HG02852 (cell line): ENCODE results near the gene PLSCR1.
"Not testable (repeated sequence)": the region's sequence is repeated elsewhere in the genome, so short reads cannot be mapped to it uniquely, and the experiment has no call there.

Experiments used
- ATAC-seq: cut with Tn5 transposase; IDR thresholded peaks from one replicate; pipeline ENCODE4 v1.9.1; 2021; ENCODE audit warnings: mild to moderate bottlenecking, moderate library complexity; ENCODE audit not compliant: unreplicated experiment

PLSCR1 gene

DNA sequence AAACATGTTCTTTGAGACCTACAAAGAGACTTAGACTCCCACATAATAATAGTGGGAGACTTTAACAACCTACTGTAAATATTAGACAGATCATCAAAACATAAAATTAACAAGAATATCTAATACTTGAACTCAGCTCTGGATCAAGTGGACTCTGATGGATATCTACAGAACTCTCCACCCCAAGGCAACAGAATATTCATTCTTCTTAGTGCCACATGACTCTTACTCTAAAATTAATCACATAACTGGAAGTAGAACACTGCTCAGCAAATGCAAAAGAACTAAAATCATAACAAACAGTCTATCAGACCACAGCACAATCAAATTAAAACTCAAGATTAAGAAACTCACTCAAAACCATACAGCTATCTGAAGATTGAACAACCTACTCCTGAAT is 59.1 kb downstream of the PLSCR1 start:
- no peak for ATAC-seq

GRCh38 chr3:146476094-146476740 is 68.2 kb downstream of the PLSCR1 start:
- no peak for ATAC-seq

- not testable (repeated sequence) for ATAC-seq
These were observed 69.4 kb downstream of the PLSCR1 start for GRCh38 chr3:146474976-146475375.

GRCh38 chr3:146473726-146474125 is 70.7 kb downstream of the PLSCR1 start:
- no peak for ATAC-seq

DNA sequence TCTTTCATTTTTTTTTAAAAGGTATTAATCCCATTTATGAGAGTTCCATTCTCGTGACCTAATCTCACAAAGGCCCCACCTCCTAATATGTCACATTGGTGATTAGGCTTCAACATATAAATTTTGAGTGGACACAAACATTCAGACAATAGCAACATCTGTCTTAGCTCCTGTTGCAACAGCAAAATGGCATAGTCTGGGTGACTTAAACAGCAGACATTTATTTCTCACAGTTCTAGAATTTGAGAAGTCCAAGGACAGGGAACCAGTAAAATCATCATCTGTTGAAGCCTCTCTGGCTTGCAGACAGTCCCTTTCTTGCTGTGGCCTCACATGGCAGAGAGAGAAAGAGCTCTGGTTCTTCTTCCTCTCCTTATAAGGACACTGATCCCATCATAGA is 71.8 kb downstream of the PLSCR1 start:
- ATAC-seq: no peak

- no peak for ATAC-seq
These were observed 73.4 kb downstream of the PLSCR1 start for GRCh38 chr3:146471012-146471411.

DNA sequence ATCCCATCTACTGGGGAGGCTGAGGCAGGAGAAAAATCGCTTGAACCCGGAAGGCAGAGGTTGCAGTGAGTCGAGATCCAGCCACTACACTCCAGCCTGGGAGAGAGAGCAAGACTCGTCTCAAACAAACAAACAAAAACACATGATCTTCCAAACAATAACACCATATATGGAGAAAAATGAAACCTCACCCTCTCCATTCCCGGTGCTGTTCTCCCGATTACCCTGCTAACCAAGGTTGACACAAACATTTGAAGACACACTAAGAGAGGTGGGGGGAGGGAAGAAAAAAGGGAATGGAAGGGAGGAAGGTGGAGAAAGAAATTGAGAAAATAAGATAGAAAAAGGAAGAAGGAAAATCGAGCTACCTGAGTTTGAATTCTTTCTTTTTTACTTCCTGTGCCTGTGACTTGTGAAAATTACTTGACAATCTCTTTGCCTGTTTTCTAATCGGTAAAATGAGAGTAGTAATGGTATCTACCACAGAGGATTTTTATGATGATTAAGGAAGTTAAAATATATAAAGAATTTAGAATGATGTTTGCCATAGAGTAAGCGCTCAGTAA is 73.9 kb downstream of the PLSCR1 start:
- ATAC-seq: no peak

- peak; percentile 98 for ATAC-seq
These were observed 75.0 kb downstream of the PLSCR1 start, which contains the start of gene PLSCR2 for GRCh38 chr3:146469150-146470017. Gene PLSCR2 (minus strand): TSS chr3:146469561. CDS start chr3:146459904, 9,657 bp downstream.

DNA sequence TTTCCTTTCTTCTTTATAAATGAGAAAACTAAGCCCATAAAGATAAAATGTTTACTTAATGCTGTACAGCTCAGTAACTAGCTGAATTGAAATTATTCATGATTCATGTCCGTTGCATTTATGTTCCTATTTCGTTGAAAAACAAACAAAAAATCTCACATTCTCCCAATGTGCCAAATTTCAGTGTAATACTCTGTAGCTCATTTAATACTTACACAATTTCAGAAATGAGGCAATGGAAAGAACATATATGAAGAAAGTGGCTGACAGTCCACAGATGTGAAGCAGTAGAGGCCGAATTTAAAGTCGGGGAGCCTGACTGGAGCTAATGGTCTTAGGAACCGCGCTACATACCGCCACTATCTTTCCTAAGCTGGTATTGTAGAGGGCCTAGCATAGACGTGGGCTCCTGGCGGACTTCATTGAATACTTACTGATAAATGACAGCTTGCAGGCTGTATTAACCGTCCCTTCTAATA is 75.7 kb downstream of the PLSCR1 start:
- no peak for ATAC-seq

- ATAC-seq: no peak
These were observed 76.2 kb downstream of the PLSCR1 start for GRCh38 chr3:146468234-146468633.

GRCh38 chr3:146466604-146467003 is 77.8 kb downstream of the PLSCR1 start:
- ATAC-seq: no peak

- no peak for ATAC-seq
These were observed 78.5 kb downstream of the PLSCR1 start for GRCh38 chr3:146465693-146466465.
